ENCODE measurements around the gene TAF1.

Gene TAF1

GRCh38 chrX:71514367-71515037 is 148.3 kb downstream of the TAF1 start:
- DNase-seq = no peak

GRCh38 chrX:71515038-71515396 is 148.9 kb downstream of the TAF1 start:
- DNase-seq = no peak
